ENCODE data around the gene RAB11B. TPM values are rescaled to one million over a fixed set of nuclear protein-coding genes. Genes with fewer than 3 reads are reported as not detected.

The RAB11B gene
- polyA plus RNA-seq, 3 donors: 125 to 147 (median 129) TPM

Other genes starting within 250 kb of the RAB11B start
- 10 to 100 TPM; 29.8 to 33.9 (median 31.6) TPM for gene FBN3, start 240.8 kb upstream of the RAB11B start, polyA plus RNA-seq (ENCODE audit: insufficient read length in 3 of 3)
- gene CERS4, start 181.0 kb upstream of the RAB11B start, polyA plus RNA-seq (ENCODE audit: insufficient read length in 3 of 3): 10 to 100 TPM; 32.0 to 41.4 (median 38.7) TPM
- 10 to 100 TPM; 24.2 to 25.9 (median 24.7) TPM for gene CD320, start 82.0 kb upstream of the RAB11B start, polyA plus RNA-seq (ENCODE audit: insufficient read length in 3 of 3)
- gene NDUFA7, start 69.0 kb upstream of the RAB11B start, polyA plus RNA-seq (ENCODE audit: insufficient read length in 3 of 3): 10 to 100 TPM; 44.1 to 53.9 (median 50.0) TPM
- 100 to 1,000 TPM; 320 to 390 (median 377) TPM for gene RPS28, start 68.9 kb upstream of the RAB11B start, polyA plus RNA-seq (ENCODE audit: insufficient read length in 3 of 3)
- gene KANK3, start 47.1 kb upstream of the RAB11B start, polyA plus RNA-seq (ENCODE audit: insufficient read length in 3 of 3): 1 to 10 TPM; 6.4 to 7.6 (median 7.0) TPM
- 1 to 10 TPM; 1.4 to 2.5 (median 1.7) TPM for gene ANGPTL4, start 26.2 kb upstream of the RAB11B start, polyA plus RNA-seq (ENCODE audit: insufficient read length in 3 of 3)
- 10 to 100 TPM; 10.7 to 13.4 (median 11.6) TPM for gene MARCHF2, start 22.9 kb downstream of the RAB11B start, polyA plus RNA-seq (ENCODE audit: insufficient read length in 3 of 3)
- gene HNRNPM, start 54.6 kb downstream of the RAB11B start, polyA plus RNA-seq (ENCODE audit: insufficient read length in 3 of 3): 100 to 1,000 TPM; 433 to 501 (median 481) TPM
- 1 to 10 TPM in 1 of 3 donors, under 1 TPM in 2; 0.39 to 1.6 (median 0.76) TPM for gene PRAM1, start 112.3 kb downstream of the RAB11B start, polyA plus RNA-seq (ENCODE audit: insufficient read length in 3 of 3)
- gene ZNF414, start 123.8 kb downstream of the RAB11B start, polyA plus RNA-seq (ENCODE audit: insufficient read length in 3 of 3): 10 to 100 TPM; 16.3 to 19.8 (median 16.7) TPM
- gene MYO1F, start 187.1 kb downstream of the RAB11B start, polyA plus RNA-seq (ENCODE audit: insufficient read length in 3 of 3): 1 to 10 TPM; 2.4 to 4.8 (median 3.3) TPM
- gene ADAMTS10, start 220.4 kb downstream of the RAB11B start, polyA plus RNA-seq (ENCODE audit: insufficient read length in 3 of 3): 10 to 100 TPM; 23.1 to 29.9 (median 27.7) TPM
- gene NFILZ, start 240.3 kb downstream of the RAB11B start, polyA plus RNA-seq (ENCODE audit: insufficient read length in 3 of 3): not detected